CD4-positive, alpha-beta memory T cell (primary cell): ENCODE results near the gene COLEC12. TPM values are rescaled to one million over a fixed set of nuclear protein-coding genes. Genes with fewer than 3 reads are reported as not detected.

Source experiments
- CTCF ChIA-PET: fragments of 350-600 bp; sonication (Branson Sonifier 250); formaldehyde crosslinking; loops from one replicate; lab custom pipeline; 2021; ENCODE audit warnings: inconsistent platforms; ENCODE audit not compliant: partially characterized antibody; lab: Charles Lee
- POLR2A ChIA-PET: fragments of 350-600 bp; sonication (Branson Sonifier 250); formaldehyde crosslinking; loops from one replicate; lab custom pipeline; 2021; ENCODE audit not compliant: partially characterized antibody; lab: Charles Lee
- DNase-seq, 5 donors: peaks; one replicate each; pipeline versions ENCODE4 v3.0.0 to v3.0.0-alpha.2; 2020 to 2022; ENCODE audit warnings: mixed read lengths in 1 of 5
- H3K27ac ChIP-seq: one replicate; pipeline ENCODE4 v1.7.0; 2013; ENCODE audit warnings: low read depth, low read length
- H3K27me3 ChIP-seq: 2 replicates; pipeline ENCODE4 v1.7.0; 2013; ENCODE audit warnings: mild to moderate bottlenecking, low read length, moderate library complexity; ENCODE audit not compliant: insufficient read depth
- H3K36me3 ChIP-seq: 2 replicates; pipeline ENCODE4 v1.7.0; 2013; ENCODE audit warnings: mild to moderate bottlenecking, low read length, moderate library complexity; ENCODE audit not compliant: insufficient read depth
- H3K4me1 ChIP-seq: 2 replicates; pipeline ENCODE4 v1.7.0; 2013; ENCODE audit warnings: mild to moderate bottlenecking, low read length, moderate library complexity; ENCODE audit not compliant: insufficient read depth
- H3K4me3 ChIP-seq, 2 donors: one replicate each; pipeline ENCODE4 v1.7.0; 2013; ENCODE audit warnings: low read length in 2 of 2, mild to moderate bottlenecking in 1 of 2
- H3K9me3 ChIP-seq, 2 donors: one replicate each; pipeline ENCODE4 v1.7.0; 2013; ENCODE audit warnings: low read length in 2 of 2, control low read depth in 1 of 2; ENCODE audit not compliant: control insufficient read depth in 1 of 2
- H3K27ac Mint-ChIP-seq, 7 donors: one replicate each; pipeline ENCODE4 v1.8.0; 2020 to 2021; ENCODE audit warnings: mixed read lengths in 7 of 7, mild to moderate bottlenecking in 6 of 7, inconsistent platforms in 3 of 7, moderate library complexity in 3 of 7
- H3K27me3 Mint-ChIP-seq, 2 donors: one replicate each; pipeline ENCODE4 v1.8.0; 2020 to 2021; ENCODE audit warnings: mixed read lengths in 2 of 2
- H3K36me3 Mint-ChIP-seq, 2 donors: one replicate each; pipeline ENCODE4 v1.8.0; 2020 to 2021; ENCODE audit warnings: mixed read lengths in 2 of 2, inconsistent platforms in 1 of 2, mild to moderate bottlenecking in 1 of 2
- H3K4me1 Mint-ChIP-seq, 4 donors: one replicate each; pipeline ENCODE4 v1.8.0; 2020 to 2021; ENCODE audit warnings: mixed read lengths in 4 of 4, mild to moderate bottlenecking in 1 of 4
- H3K4me3 Mint-ChIP-seq, 8 donors: one replicate each; pipeline ENCODE4 v1.8.0; 2020 to 2021; ENCODE audit warnings: mixed read lengths in 8 of 8, mild to moderate bottlenecking in 7 of 8, moderate library complexity in 6 of 8, inconsistent platforms in 3 of 8
- H3K9me3 Mint-ChIP-seq, 8 donors: one replicate each; pipeline ENCODE4 v1.8.0; 2020 to 2021; ENCODE audit warnings: mixed read lengths in 8 of 8, mild to moderate bottlenecking in 5 of 8, inconsistent platforms in 3 of 8, moderate library complexity in 1 of 8
- intact Hi-C: fragments of 100-400 bp; cut with micrococcal nuclease; formaldehyde crosslinking; loops from one replicate; pipeline ENCODE4 v1.15.1; 2023
- polyA plus RNA-seq, 2 donors: library from polyadenylated mRNA; unstranded; fragments of 300-500 nt; fragmentation: Illumina TruSeq; gene quantifications; one replicate each; pipeline ENCODE4 v1.2.3, GENCODE V29; 2021
- total RNA-seq, 2 experiments: library from RNA; stranded (reverse); gene quantifications; one replicate each; pipeline ENCODE4 v1.2.3, GENCODE V29; 2021

COLEC12 gene
- total and polyA plus RNA-seq, 4 experiments from 2014 or later = 0.17 to 0.28 TPM; not detected in 2

- no peaks in the 10 kb centered on the region for H3K27me3 ChIP-seq
- H3K4me3 ChIP-seq = no peak overlapping the region
- DNase-seq = no peak
- no peaks in the 10 kb centered on the region for H3K4me1 Mint-ChIP-seq
- ChIA-PET POLR2A (no interaction called here), CTCF (no interaction called here)
- H3K36me3 Mint-ChIP-seq = no peaks in the 10 kb centered on the region
- peaks cover 6 to 10% of the 10 kb centered on the region in 2 donors for H3K27me3 Mint-ChIP-seq
- no peaks in the 10 kb centered on the region for H3K4me1 ChIP-seq
- peaks cover 0 to 2% (median 0%) of the 10 kb centered on the region in 8 donors for H3K9me3 Mint-ChIP-seq
- no peaks in the 10 kb centered on the region for H3K36me3 ChIP-seq
- H3K27ac ChIP-seq = no peak overlapping the region
- H3K4me3 Mint-ChIP-seq = no peak overlapping the region
- H3K9me3 ChIP-seq = no peaks in the 10 kb centered on the region
- H3K27ac Mint-ChIP-seq = no peak overlapping the region
- intact Hi-C loops = no loop called here
Observed at GRCh38 chr18:354003-354402, 146.5 kb downstream of the COLEC12 start.

GRCh38 chr18:352438-352837 lies 148.1 kb downstream of the COLEC12 start:
- Histone ChIP-seq H3K4me1 (no peaks in the 10 kb centered on the region), H3K9me3 (no peaks in the 10 kb centered on the region), H3K4me3 (no peak overlapping the region), H3K36me3 (no peaks in the 10 kb centered on the region), H3K27me3 (no peaks in the 10 kb centered on the region), H3K27ac (no peak overlapping the region)
- Mint-ChIP-seq H3K27me3 (peaks cover 10 to 11% of the 10 kb centered on the region in 2 donors), H3K27ac (no peak overlapping the region), H3K9me3 (peaks cover 0 to 2% (median 0%) of the 10 kb centered on the region in 8 donors), H3K36me3 (no peaks in the 10 kb centered on the region), H3K4me1 (no peaks in the 10 kb centered on the region), H3K4me3 (no peak overlapping the region)
- DNase-seq = no peak
- intact Hi-C loops = no loop called here
- ChIA-PET POLR2A (no interaction called here), CTCF (interaction anchor here (1.5 kb wide), 1 partner anchor 8 kb away, joined by 3 read pairs; no protein-coding TSS in a partner anchor)

- no peaks in the 10 kb centered on the region for H3K9me3 ChIP-seq
- peak overlapping the region in 1 of 8 donors; percentile 32 for H3K4me3 Mint-ChIP-seq
- H3K36me3 ChIP-seq = no peaks in the 10 kb centered on the region
- intact Hi-C loops = no loop called here
- H3K9me3 Mint-ChIP-seq = peaks cover 0 to 2% (median 0%) of the 10 kb centered on the region in 8 donors
- H3K27ac ChIP-seq = no peak overlapping the region
- H3K36me3 Mint-ChIP-seq = no peaks in the 10 kb centered on the region
- ChIA-PET POLR2A (no interaction called here), CTCF (interaction anchor here (1.5 kb wide), 1 partner anchor 9 kb away, joined by 3 read pairs; no protein-coding TSS in a partner anchor)
- no peaks in the 10 kb centered on the region for H3K27me3 ChIP-seq
- no peaks in the 10 kb centered on the region for H3K4me1 ChIP-seq
- peaks cover 10 to 11% of the 10 kb centered on the region in 2 donors for H3K27me3 Mint-ChIP-seq
- no peak for DNase-seq
- no peaks in the 10 kb centered on the region for H3K4me1 Mint-ChIP-seq
- H3K4me3 ChIP-seq = no peak overlapping the region
- no peak overlapping the region for H3K27ac Mint-ChIP-seq
Observed at GRCh38 chr18:350953-351572, 149.4 kb downstream of the COLEC12 start.

GRCh38 chr18:346600-346999 lies 153.9 kb downstream of the COLEC12 start:
- H3K9me3 Mint-ChIP-seq = peaks cover 0 to 2% (median 0%) of the 10 kb centered on the region in 8 donors
- Histone ChIP-seq H3K4me1 (no peaks in the 10 kb centered on the region), H3K9me3 (no peaks in the 10 kb centered on the region), H3K27ac (no peak overlapping the region), H3K36me3 (no peaks in the 10 kb centered on the region), H3K4me3 (no peak overlapping the region), H3K27me3 (no peaks in the 10 kb centered on the region)
- intact Hi-C loops = no loop called here
- ChIA-PET POLR2A (no interaction called here), CTCF (no interaction called here)
- no peaks in the 10 kb centered on the region for H3K4me1 Mint-ChIP-seq
- H3K27ac Mint-ChIP-seq = no peak overlapping the region
- no peak for DNase-seq
- H3K27me3 Mint-ChIP-seq = peaks cover 8 to 19% of the 10 kb centered on the region in 2 donors
- no peaks in the 10 kb centered on the region for H3K36me3 Mint-ChIP-seq
- H3K4me3 Mint-ChIP-seq = no peak overlapping the region

- Histone ChIP-seq H3K4me1 (no peaks in the 10 kb centered on the region), H3K27me3 (no peaks in the 10 kb centered on the region), H3K27ac (no peak overlapping the region), H3K4me3 (no peak overlapping the region), H3K36me3 (no peaks in the 10 kb centered on the region), H3K9me3 (no peaks in the 10 kb centered on the region)
- Mint-ChIP-seq H3K27ac (no peak overlapping the region), H3K4me3 (no peak overlapping the region), H3K27me3 (peaks cover 6 to 25% of the 10 kb centered on the region in 2 donors), H3K4me1 (no peaks in the 10 kb centered on the region), H3K36me3 (no peaks in the 10 kb centered on the region), H3K9me3 (peaks cover 0 to 3% (median 0%) of the 10 kb centered on the region in 8 donors)
- intact Hi-C loops = no loop called here
- no peak for DNase-seq
- POLR2A ChIA-PET = no interaction called here
- CTCF ChIA-PET = no interaction called here
Observed at GRCh38 chr18:341102-341501, 159.4 kb downstream of the COLEC12 start.

- H3K27ac Mint-ChIP-seq = no peak overlapping the region
- H3K4me1 Mint-ChIP-seq = no peaks in the 10 kb centered on the region
- peaks cover 7 to 26% of the 10 kb centered on the region in 2 donors for H3K27me3 Mint-ChIP-seq
- no peak for DNase-seq
- no peaks in the 10 kb centered on the region for H3K4me1 ChIP-seq
- ChIA-PET CTCF (no interaction called here), POLR2A (no interaction called here)
- no peak overlapping the region for H3K4me3 Mint-ChIP-seq
- H3K4me3 ChIP-seq = no peak overlapping the region
- H3K9me3 Mint-ChIP-seq = peaks cover 0 to 3% (median 0%) of the 10 kb centered on the region in 8 donors
- intact Hi-C loops = no loop called here
- H3K36me3 ChIP-seq = no peaks in the 10 kb centered on the region
- no peak overlapping the region for H3K27ac ChIP-seq
- H3K36me3 Mint-ChIP-seq = no peaks in the 10 kb centered on the region
- no peaks in the 10 kb centered on the region for H3K9me3 ChIP-seq
- no peaks in the 10 kb centered on the region for H3K27me3 ChIP-seq
Observed at GRCh38 chr18:340044-340443, 160.5 kb downstream of the COLEC12 start.

GRCh38 chr18:339200-339599 lies 161.3 kb downstream of the COLEC12 start:
- H3K4me3 ChIP-seq = no peak overlapping the region
- CTCF ChIA-PET = no interaction called here
- Mint-ChIP-seq H3K27ac (no peak overlapping the region), H3K36me3 (no peaks in the 10 kb centered on the region), H3K27me3 (peaks cover 8 to 27% of the 10 kb centered on the region in 2 donors), H3K4me3 (no peak overlapping the region), H3K9me3 (peaks cover 0 to 3% (median 0%) of the 10 kb centered on the region in 8 donors), H3K4me1 (no peaks in the 10 kb centered on the region)
- H3K4me1 ChIP-seq = no peaks in the 10 kb centered on the region
- no peaks in the 10 kb centered on the region for H3K27me3 ChIP-seq
- no peak overlapping the region for H3K27ac ChIP-seq
- intact Hi-C loops = no loop called here
- H3K36me3 ChIP-seq = no peaks in the 10 kb centered on the region
- POLR2A ChIA-PET = no interaction called here
- DNase-seq = no peak
- no peaks in the 10 kb centered on the region for H3K9me3 ChIP-seq
